ENCODE data around the gene PSAPL1. TPM values are rescaled to one million over a fixed set of nuclear protein-coding genes. Genes with fewer than 3 reads are reported as not detected.
A peak's percentile ranks its signal among the peaks of the same experiment; 100 is the strongest.

The PSAPL1 gene
- total RNA-seq, 3 donors from 2014 or later: 0.15 TPM; not detected in 2

DNA sequence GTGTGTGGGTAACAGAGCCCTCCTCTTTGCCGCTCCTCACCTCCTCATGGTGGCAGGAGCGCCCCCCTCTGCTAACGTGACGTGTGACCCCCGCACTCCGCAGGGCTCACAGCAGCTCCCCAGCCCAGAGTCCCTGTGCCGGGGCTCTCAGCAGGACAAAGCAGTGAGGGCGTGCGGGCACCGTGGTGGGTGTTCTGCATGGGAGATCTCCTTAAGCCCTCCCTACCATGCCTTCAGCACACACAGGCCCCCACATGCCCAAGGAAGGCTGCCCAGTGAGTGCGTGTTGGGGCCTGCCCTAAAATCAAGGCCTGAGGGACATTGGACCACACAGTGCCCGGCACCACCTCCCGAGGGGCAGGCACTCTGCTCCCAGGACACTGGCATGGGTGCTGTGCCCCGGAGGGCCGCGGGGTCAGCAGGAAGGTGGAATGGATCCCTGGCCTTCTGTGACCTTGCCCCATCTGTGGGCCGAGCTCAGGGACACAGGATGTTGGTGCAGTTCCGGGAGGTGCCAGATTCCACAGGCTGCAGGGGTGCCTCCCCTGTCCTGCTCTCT lies 10.1 kb downstream of the PSAPL1 start:
- TF ChIP-seq CTCF (IDR thresholded peaks at IDR 0.05): no peak
- no peak for TF ChIP-seq POLR2A (IDR thresholded peaks at IDR 0.05)
- no peak for TF ChIP-seq POLR2AphosphoS5 (IDR thresholded peaks at IDR 0.05)
- Histone ChIP-seq H3K4me3 (no peak overlapping the region), H3K27me3 (no peaks in the 10 kb centered on the region), H3K4me1 (no peaks in the 10 kb centered on the region), H3K9me3 (no peaks in the 10 kb centered on the region), H3K36me3 (no peaks in the 10 kb centered on the region), H3K27ac (no peak overlapping the region)
- intact Hi-C loops (cut with DNase I; ENCODE audit: low total_unique reads): no loop called here
- DNase-seq (ENCODE audit: low spot score in 2 of 2): peak; percentile 44 to 45

GRCh38 chr4:7423801-7424552 lies 10.8 kb downstream of the PSAPL1 start:
- Histone ChIP-seq H3K36me3 (no peaks in the 10 kb centered on the region), H3K4me3 (no peak overlapping the region), H3K4me1 (no peaks in the 10 kb centered on the region), H3K27ac (no peak overlapping the region), H3K9me3 (no peaks in the 10 kb centered on the region), H3K27me3 (no peaks in the 10 kb centered on the region)
- intact Hi-C loops (cut with DNase I; ENCODE audit: low total_unique reads): no loop called here
- DNase-seq (ENCODE audit: low spot score in 2 of 2): peak; percentile 13 to 30
- TF ChIP-seq CTCF (IDR thresholded peaks at IDR 0.05) (no peak), POLR2AphosphoS5 (IDR thresholded peaks at IDR 0.05) (no peak), POLR2A (IDR thresholded peaks at IDR 0.05) (no peak)

- H3K4me1 ChIP-seq: no peaks in the 10 kb centered on the region
- H3K27ac ChIP-seq: no peak overlapping the region
- no peaks in the 10 kb centered on the region for H3K27me3 ChIP-seq
- H3K36me3 ChIP-seq: no peaks in the 10 kb centered on the region
- intact Hi-C loops (cut with DNase I; ENCODE audit: low total_unique reads): no loop called here
- no peak overlapping the region for H3K4me3 ChIP-seq
- H3K9me3 ChIP-seq: peaks cover 0 to 4% of the 10 kb centered on the region in 2 donors
- TF ChIP-seq CTCF (IDR thresholded peaks at IDR 0.05) (no peak), POLR2A (IDR thresholded peaks at IDR 0.05) (no peak), POLR2AphosphoS5 (IDR thresholded peaks at IDR 0.05) (no peak)
- DNase-seq (ENCODE audit: low spot score in 2 of 2): no peak
Observed at GRCh38 chr4:7423391-7423790, 11.3 kb downstream of the PSAPL1 start.

DNA sequence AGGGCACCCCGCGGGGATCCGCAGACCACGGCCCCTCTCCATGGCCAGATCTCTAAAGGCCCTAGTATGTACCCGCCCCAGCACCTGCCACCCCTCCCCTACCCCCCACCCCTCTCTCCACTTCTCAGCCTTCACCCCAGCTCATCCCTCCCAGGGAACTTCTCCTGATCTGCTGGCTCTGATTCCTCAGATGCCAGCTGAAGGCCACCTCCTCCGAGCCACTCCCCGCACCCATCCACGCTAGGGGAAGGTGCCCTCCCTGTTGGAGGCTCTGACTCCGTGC lies 11.9 kb downstream of the PSAPL1 start:
- DNase-seq (ENCODE audit: low spot score in 2 of 2): no peak
- Histone ChIP-seq H3K27ac (no peak overlapping the region), H3K27me3 (no peaks in the 10 kb centered on the region), H3K36me3 (no peaks in the 10 kb centered on the region), H3K4me3 (no peak overlapping the region), H3K4me1 (no peaks in the 10 kb centered on the region), H3K9me3 (peaks cover 0 to 4% of the 10 kb centered on the region in 2 donors)
- intact Hi-C loops (cut with DNase I; ENCODE audit: low total_unique reads): no loop called here
- TF ChIP-seq POLR2AphosphoS5 (IDR thresholded peaks at IDR 0.05): no peak
- no peak for TF ChIP-seq CTCF (IDR thresholded peaks at IDR 0.05)
- TF ChIP-seq POLR2A (IDR thresholded peaks at IDR 0.05): no peak

DNA sequence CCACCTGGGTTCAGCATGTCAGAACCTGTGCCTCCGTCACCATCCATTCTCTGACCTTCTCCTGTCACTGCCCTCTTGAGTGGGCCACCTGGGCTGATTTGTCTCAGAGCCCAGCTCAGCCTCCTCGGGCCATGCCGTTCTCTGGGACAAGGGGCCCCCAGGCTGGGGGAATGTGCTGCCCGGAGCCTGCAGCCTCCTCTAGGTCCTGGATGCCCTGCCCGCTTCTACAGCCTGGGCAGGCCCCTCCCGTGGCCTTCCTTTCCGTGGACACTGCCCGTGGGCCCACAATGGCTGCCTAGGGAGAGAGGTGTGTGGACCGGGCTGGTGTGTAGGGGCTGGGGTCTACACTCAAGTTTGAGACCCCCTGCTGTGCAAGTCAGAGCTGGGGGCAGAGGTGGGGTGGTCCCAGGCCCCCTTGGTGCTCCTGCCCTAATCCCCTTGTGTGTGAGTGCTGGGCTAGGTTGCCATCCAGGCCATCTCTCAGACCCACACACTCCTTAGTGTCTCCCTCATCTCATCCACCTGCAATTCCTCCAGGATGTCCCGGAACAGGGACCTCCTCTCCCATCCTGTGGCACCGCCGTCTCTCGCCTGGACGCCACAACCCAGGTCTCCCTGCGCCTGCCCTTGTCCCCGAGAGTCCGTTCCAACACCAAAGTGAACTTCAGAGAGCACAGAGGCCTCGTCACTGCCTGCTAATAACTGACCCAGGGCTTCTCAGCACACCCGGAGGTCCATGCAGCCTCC lies 12.4 kb downstream of the PSAPL1 start:
- Histone ChIP-seq H3K4me1 (no peaks in the 10 kb centered on the region), H3K4me3 (no peak overlapping the region), H3K27me3 (no peaks in the 10 kb centered on the region), H3K9me3 (peaks cover 0 to 4% of the 10 kb centered on the region in 2 donors), H3K27ac (no peak overlapping the region), H3K36me3 (no peaks in the 10 kb centered on the region)
- TF ChIP-seq POLR2A (IDR thresholded peaks at IDR 0.05) (no peak), POLR2AphosphoS5 (IDR thresholded peaks at IDR 0.05) (no peak), CTCF (IDR thresholded peaks at IDR 0.05) (no peak)
- intact Hi-C loops (cut with DNase I; ENCODE audit: low total_unique reads): no loop called here
- peak in 1 of 2 donors; percentile 43 for DNase-seq (ENCODE audit: low spot score in 2 of 2)
